Fibroblast of lung (primary cell): ENCODE measurements around the gene TCERG1L. TPM values are rescaled to one million over a fixed set of nuclear protein-coding genes. Genes with fewer than 3 reads are reported as not detected.

Experiments used
- DNase-seq, 2 donors: peaks; one replicate each; pipeline versions ENCODE4 v3.0.0 to v3.0.0-alpha.2; 2010; ENCODE audit warnings: low read depth in 2 of 2
- H2AFZ ChIP-seq: 2 replicates; pipeline ENCODE4 v1.5.1; 2012; ENCODE audit warnings: low read length, control low read depth, inconsistent platforms
- H3K27ac ChIP-seq: 2 replicates; pipeline ENCODE4 v1.5.1; 2011; ENCODE audit warnings: low read length, control low read depth; ENCODE audit not compliant: insufficient read depth
- H3K27me3 ChIP-seq: 2 replicates; pipeline ENCODE4 v1.5.1; 2011; ENCODE audit warnings: mild to moderate bottlenecking, low read length; ENCODE audit not compliant: control insufficient read depth, insufficient read depth
- H3K36me3 ChIP-seq: 2 replicates; pipeline ENCODE4 v1.5.1; 2011; ENCODE audit warnings: low read length; ENCODE audit not compliant: control insufficient read depth, insufficient read depth
- H3K4me1 ChIP-seq: 2 replicates; pipeline ENCODE4 v1.5.1; 2011; ENCODE audit warnings: low read length; ENCODE audit not compliant: control insufficient read depth, insufficient read depth; ENCODE audit errors: extremely low read depth
- H3K4me2 ChIP-seq: 2 replicates; pipeline ENCODE4 v1.5.1; 2011; ENCODE audit warnings: low read length, control low read depth; ENCODE audit not compliant: insufficient read depth; ENCODE audit errors: extremely low read depth
- H3K4me3 ChIP-seq, 4 experiments: fragments of 200-600 bp in 1 of 4; sonication (generic) in 1 of 4; replicated peaks in 1 of 4; 2 replicates each; pipeline ENCODE4 v1.5.1; 2011 to 2016; ENCODE audit warnings: low read length in 4 of 4, low read depth in 3 of 4, mild to moderate bottlenecking in 3 of 4, control low read depth in 2 of 4, inconsistent platforms in 1 of 4, mixed read lengths in 1 of 4; ENCODE audit not compliant: insufficient read depth in 1 of 4; ENCODE audit errors: control extremely low read depth in 1 of 4
- H3K79me2 ChIP-seq: 2 replicates; pipeline ENCODE4 v1.5.1; 2012; ENCODE audit warnings: mild to moderate bottlenecking, low read length, inconsistent platforms; ENCODE audit not compliant: control insufficient read depth, insufficient read depth
- H3K9ac ChIP-seq: 2 replicates; pipeline ENCODE4 v1.5.1; 2011; ENCODE audit warnings: mild to moderate bottlenecking, low read length, control low read depth; ENCODE audit not compliant: insufficient read depth
- H3K9me3 ChIP-seq: 2 replicates; pipeline ENCODE4 v1.5.1; 2012; ENCODE audit warnings: low read depth, low read length; ENCODE audit not compliant: control insufficient read depth, insufficient read depth
- H4K20me1 ChIP-seq: 2 replicates; pipeline ENCODE4 v1.5.1; 2011; ENCODE audit warnings: low read length; ENCODE audit not compliant: control insufficient read depth, insufficient read depth; ENCODE audit errors: extremely low read depth
- EZH2 ChIP-seq: IDR thresholded peaks from 2 replicates; pipeline ENCODE4 v1.5.1; 2012; ENCODE audit warnings: low read length, control low read depth, mild to moderate bottlenecking; ENCODE audit errors: missing control alignments
- polyA plus RNA-seq, 2 donors: library from polyadenylated mRNA; depleted of rRNA in 1 of 2; stranded (reverse) in 1 of 2; unstranded in 1 of 2; fragments of >200 nt; gene quantifications; 2 replicates each; pipeline ENCODE4 v1.2.1, GENCODE V29; 2011 to 2012; ENCODE audit warnings: missing spikeins in 1 of 2
- total RNA-seq: library from RNA; depleted of rRNA; stranded (reverse); fragments of >200 nt; gene quantifications from 2 replicates; pipeline ENCODE4 v1.2.1, GENCODE V29; 2014
- TF ChIP-seq, protein P1 (sequence below), 2 donors: IDR thresholded peaks in 1 of 2; conservative IDR thresholded peaks in 1 of 2; 1 replicate in 1 of 2; 2 replicates in 1 of 2; pipeline ENCODE4 v1.5.1; 2011 to 2012; ENCODE audit warnings: low read length in 2 of 2, control low read depth in 1 of 2, inconsistent platforms in 1 of 2, low read depth in 1 of 2, mild to moderate bottlenecking in 1 of 2

The TCERG1L gene
- total and polyA plus RNA-seq, 2 donors (not counting 1 experiment from before 2014, with no cell fraction given): 0.02 TPM; not detected in 1

DNA sequence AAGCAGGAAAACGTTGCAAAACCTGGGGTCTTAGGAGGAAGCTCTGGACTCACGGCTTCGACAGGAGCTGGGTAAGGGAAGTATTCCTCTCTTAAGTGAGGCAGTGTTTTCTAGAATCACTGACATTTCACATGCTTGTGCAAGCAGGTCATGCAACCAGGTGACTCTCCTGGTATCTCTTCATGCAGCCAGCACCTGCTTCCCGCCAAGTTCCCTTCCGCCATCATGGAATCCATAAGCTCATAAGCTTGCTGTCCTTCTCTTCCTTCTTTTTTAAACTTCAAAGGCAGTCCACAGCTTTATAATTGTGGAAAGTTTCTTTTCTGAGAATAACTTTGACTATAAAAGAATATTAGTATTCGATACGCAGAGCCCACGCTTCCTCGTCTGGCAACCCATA, 256.1 kb downstream of the TCERG1L start:
- TF ChIP-seq, protein P1, sequence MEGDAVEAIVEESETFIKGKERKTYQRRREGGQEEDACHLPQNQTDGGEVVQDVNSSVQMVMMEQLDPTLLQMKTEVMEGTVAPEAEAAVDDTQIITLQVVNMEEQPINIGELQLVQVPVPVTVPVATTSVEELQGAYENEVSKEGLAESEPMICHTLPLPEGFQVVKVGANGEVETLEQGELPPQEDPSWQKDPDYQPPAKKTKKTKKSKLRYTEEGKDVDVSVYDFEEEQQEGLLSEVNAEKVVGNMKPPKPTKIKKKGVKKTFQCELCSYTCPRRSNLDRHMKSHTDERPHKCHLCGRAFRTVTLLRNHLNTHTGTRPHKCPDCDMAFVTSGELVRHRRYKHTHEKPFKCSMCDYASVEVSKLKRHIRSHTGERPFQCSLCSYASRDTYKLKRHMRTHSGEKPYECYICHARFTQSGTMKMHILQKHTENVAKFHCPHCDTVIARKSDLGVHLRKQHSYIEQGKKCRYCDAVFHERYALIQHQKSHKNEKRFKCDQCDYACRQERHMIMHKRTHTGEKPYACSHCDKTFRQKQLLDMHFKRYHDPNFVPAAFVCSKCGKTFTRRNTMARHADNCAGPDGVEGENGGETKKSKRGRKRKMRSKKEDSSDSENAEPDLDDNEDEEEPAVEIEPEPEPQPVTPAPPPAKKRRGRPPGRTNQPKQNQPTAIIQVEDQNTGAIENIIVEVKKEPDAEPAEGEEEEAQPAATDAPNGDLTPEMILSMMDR (conservative IDR thresholded peaks at IDR 0.05 in 1 of 2, IDR thresholded peaks at IDR 0.05 in 1 of 2; ENCODE audit: low read depth in 1 of 2, low read length in 2 of 2): no peak
- TF ChIP-seq EZH2: no peak
- Histone ChIP-seq H3K79me2 (no peaks in the 10 kb centered on the region), H3K27me3 (no peaks in the 10 kb centered on the region), H2AFZ (no peak overlapping the region), H3K4me2 (no peak overlapping the region), H3K27ac (no peak overlapping the region), H3K36me3 (no peaks in the 10 kb centered on the region), H3K9ac (no peak overlapping the region), H3K4me1 (no peaks in the 10 kb centered on the region), H4K20me1 (no peaks in the 10 kb centered on the region), H3K4me3 (no peak overlapping the region), H3K9me3 (no peaks in the 10 kb centered on the region)
- DNase-seq: no peak

GRCh38 chr10:131053192-131053591, 258.3 kb downstream of the TCERG1L start:
- Histone ChIP-seq H2AFZ (no peak overlapping the region), H3K4me2 (no peak overlapping the region), H3K36me3 (no peaks in the 10 kb centered on the region), H3K27me3 (no peaks in the 10 kb centered on the region), H3K27ac (no peak overlapping the region), H3K9ac (no peak overlapping the region), H4K20me1 (no peaks in the 10 kb centered on the region), H3K9me3 (no peaks in the 10 kb centered on the region), H3K4me3 (no peak overlapping the region), H3K4me1 (no peaks in the 10 kb centered on the region), H3K79me2 (no peaks in the 10 kb centered on the region)
- DNase-seq: no peak
- TF ChIP-seq, protein P1 (conservative IDR thresholded peaks at IDR 0.05 in 1 of 2, IDR thresholded peaks at IDR 0.05 in 1 of 2; ENCODE audit: low read depth in 1 of 2, low read length in 2 of 2): no peak
- no peak for TF ChIP-seq EZH2

DNA sequence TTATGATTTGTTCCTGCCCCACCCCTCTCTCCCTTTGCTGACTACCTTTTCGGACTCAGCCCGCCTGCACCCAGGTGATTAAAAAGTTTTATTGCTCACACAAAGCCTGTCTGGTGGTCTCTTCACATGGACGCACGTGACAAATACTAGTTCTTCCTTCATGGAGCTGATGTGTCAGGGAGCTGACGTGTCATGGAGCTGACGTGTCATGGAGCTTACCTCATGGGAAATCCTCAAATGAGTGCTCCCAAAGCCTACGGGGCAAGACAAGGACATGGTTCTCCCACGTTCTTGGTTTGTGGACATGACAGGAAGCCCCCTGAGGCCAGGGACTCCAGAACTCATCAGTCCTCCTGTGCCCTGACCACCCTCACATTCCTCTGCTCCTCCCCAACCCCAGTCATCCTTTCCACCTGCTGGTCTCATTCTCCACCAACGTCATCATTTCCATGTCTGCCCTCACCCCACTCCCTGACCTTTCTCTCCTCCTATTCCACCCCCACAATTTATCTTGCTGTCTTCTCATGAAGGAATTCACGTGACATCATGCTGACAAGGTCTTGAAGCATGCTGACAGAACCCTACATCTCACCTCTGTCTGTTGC, 261.3 kb downstream of the TCERG1L start:
- Histone ChIP-seq H3K4me3 (no peak overlapping the region), H3K27ac (no peak overlapping the region), H4K20me1 (no peaks in the 10 kb centered on the region), H3K9me3 (no peaks in the 10 kb centered on the region), H3K79me2 (no peaks in the 10 kb centered on the region), H3K4me1 (no peaks in the 10 kb centered on the region), H3K9ac (no peak overlapping the region), H3K4me2 (no peak overlapping the region), H3K36me3 (no peaks in the 10 kb centered on the region), H3K27me3 (no peaks in the 10 kb centered on the region), H2AFZ (no peak overlapping the region)
- DNase-seq: no peak
- TF ChIP-seq EZH2: no peak
- TF ChIP-seq, protein P1 (conservative IDR thresholded peaks at IDR 0.05 in 1 of 2, IDR thresholded peaks at IDR 0.05 in 1 of 2; ENCODE audit: low read depth in 1 of 2, low read length in 2 of 2): no peak
